Tibial nerve (tissue), 4 donors: Measurements from ENCODE around the gene SCN4B.

Experiments
- CTCF ChIP-seq, 5 experiments: fragments of 200-600 bp in 3 of 5; fragments of 450-650 bp in 2 of 5; sonication (generic) in 3 of 5; IDR thresholded peaks; one replicate each; pipeline ENCODE4 v1.5.1; 2016 to 2019; ENCODE audit warnings: antibody characterized with exemption in 5 of 5, mild to moderate bottlenecking in 3 of 5, moderate library complexity in 2 of 5
- EP300 ChIP-seq, 2 donors: sonication (generic); formaldehyde crosslinking; IDR thresholded peaks; one replicate each; pipeline ENCODE4 v1.6.1; 2017; ENCODE audit warnings: antibody characterized with exemption in 2 of 2, mild to moderate bottlenecking in 1 of 2
- POLR2A ChIP-seq, 2 donors: fragments of 450-650 bp; IDR thresholded peaks; one replicate each; pipeline ENCODE4 v1.6.1; 2017; ENCODE audit warnings: antibody characterized with exemption in 2 of 2, mild to moderate bottlenecking in 2 of 2, moderate library complexity in 2 of 2

- TF ChIP-seq POLR2A (IDR thresholded peaks at IDR 0.05) = no peak
- TF ChIP-seq CTCF (IDR thresholded peaks at IDR 0.05) = no peak
- no peak for TF ChIP-seq EP300 (IDR thresholded peaks at IDR 0.05)
Observed at GRCh38 chr11:118136341-118136740, 16.3 kb downstream of the SCN4B start.
